DND-41 (cell line): ENCODE measurements around the gene EIF6.

Source experiments
- ATAC-seq: fragments of 200-7000 bp; cut with Tn5 transposase; 3 replicates; pipeline ENCODE4 v1.9.1; 2021; ENCODE audit warnings: low read depth; ENCODE audit not compliant: insufficient read depth
- DNase-seq: peaks from one replicate; pipeline ENCODE4 v3.0.0-alpha.2; 2020
- H2AFZ ChIP-seq: 2 replicates; pipeline ENCODE4 v1.6.0; 2012; ENCODE audit warnings: low read depth, low read length
- H3K27ac ChIP-seq: 2 replicates; pipeline ENCODE4 v1.5.1; 2012; ENCODE audit warnings: low read length, inconsistent platforms
- H3K27me3 ChIP-seq: fragments of 200-600 bp; sonication (generic); 2 replicates; pipeline ENCODE4 v1.6.0; 2012; ENCODE audit warnings: low read length, mild to moderate bottlenecking, inconsistent platforms; ENCODE audit not compliant: insufficient read depth, poor library complexity
- H3K36me3 ChIP-seq: 2 replicates; pipeline ENCODE4 v1.5.1; 2012; ENCODE audit warnings: low read length, inconsistent platforms; ENCODE audit not compliant: insufficient read depth
- H3K4me1 ChIP-seq: 2 replicates; pipeline ENCODE4 v1.5.1; 2012; ENCODE audit warnings: mild to moderate bottlenecking, low read length; ENCODE audit not compliant: insufficient read depth
- H3K4me2 ChIP-seq: 2 replicates; pipeline ENCODE4 v1.6.0; 2012; ENCODE audit warnings: mild to moderate bottlenecking, moderate library complexity, low read length, inconsistent platforms; ENCODE audit not compliant: insufficient read depth
- H3K4me3 ChIP-seq, 2 experiments: fragments of 200-600 bp in 1 of 2; shearing (Covaris generic) in 1 of 2; 2 replicates each; pipeline ENCODE4 v1.5.1; 2012 to 2016; ENCODE audit warnings: inconsistent platforms in 2 of 2, low read length in 2 of 2, mild to moderate bottlenecking in 2 of 2, low read depth in 1 of 2, moderate library complexity in 1 of 2
- H3K79me2 ChIP-seq: 2 replicates; pipeline ENCODE4 v1.6.0; 2012; ENCODE audit warnings: low read length, inconsistent platforms; ENCODE audit not compliant: insufficient read depth
- H3K9ac ChIP-seq: 2 replicates; pipeline ENCODE4 v1.6.0; 2012; ENCODE audit warnings: low read depth, mild to moderate bottlenecking, inconsistent platforms, low read length, moderate library complexity
- H3K9me3 ChIP-seq: 2 replicates; pipeline ENCODE4 v1.5.1; 2012; ENCODE audit warnings: low read length, moderate library complexity, mild to moderate bottlenecking, inconsistent platforms; ENCODE audit not compliant: insufficient read depth, severe bottlenecking
- H4K20me1 ChIP-seq: 2 replicates; pipeline ENCODE4 v1.6.0; 2012; ENCODE audit warnings: low read length; ENCODE audit not compliant: insufficient read depth
- CTCF ChIP-seq: IDR thresholded peaks from 2 replicates; pipeline ENCODE4 v1.5.1; 2012; ENCODE audit warnings: borderline replicate concordance, low read length, moderate library complexity, mild to moderate bottlenecking; ENCODE audit not compliant: poor library complexity, severe bottlenecking; ENCODE audit errors: extremely low read depth
- EZH2 ChIP-seq: IDR thresholded peaks from 3 replicates; pipeline ENCODE4 v1.6.1; 2012; ENCODE audit warnings: borderline replicate concordance, low read depth, mild to moderate bottlenecking, moderate library complexity, low read length, inconsistent platforms; ENCODE audit not compliant: severe bottlenecking

EIF6 gene

GRCh38 chr20:35232575-35232974 is 52.0 kb downstream of the EIF6 start:
- Histone ChIP-seq H3K36me3 (no peaks in the 10 kb centered on the region), H3K9ac (no peak overlapping the region), H2AFZ (no peak overlapping the region), H3K4me2 (no peak overlapping the region), H4K20me1 (no peaks in the 10 kb centered on the region), H3K27me3 (peaks cover 10% of the 10 kb centered on the region), H3K9me3 (no peaks in the 10 kb centered on the region), H3K27ac (no peak overlapping the region), H3K4me3 (no peak overlapping the region), H3K4me1 (no peaks in the 10 kb centered on the region), H3K79me2 (no peaks in the 10 kb centered on the region)
- no peak for DNase-seq
- no peak for ATAC-seq
- TF ChIP-seq EZH2 = no peak
- TF ChIP-seq CTCF = no peak
